EH (cell line): ENCODE measurements around the gene SIPA1L2.

Experiments used
- DNase-seq: peaks from one replicate; pipeline ENCODE4 v3.0.0-alpha.2; 2015; ENCODE audit warnings: low read depth

The SIPA1L2 gene

DNA sequence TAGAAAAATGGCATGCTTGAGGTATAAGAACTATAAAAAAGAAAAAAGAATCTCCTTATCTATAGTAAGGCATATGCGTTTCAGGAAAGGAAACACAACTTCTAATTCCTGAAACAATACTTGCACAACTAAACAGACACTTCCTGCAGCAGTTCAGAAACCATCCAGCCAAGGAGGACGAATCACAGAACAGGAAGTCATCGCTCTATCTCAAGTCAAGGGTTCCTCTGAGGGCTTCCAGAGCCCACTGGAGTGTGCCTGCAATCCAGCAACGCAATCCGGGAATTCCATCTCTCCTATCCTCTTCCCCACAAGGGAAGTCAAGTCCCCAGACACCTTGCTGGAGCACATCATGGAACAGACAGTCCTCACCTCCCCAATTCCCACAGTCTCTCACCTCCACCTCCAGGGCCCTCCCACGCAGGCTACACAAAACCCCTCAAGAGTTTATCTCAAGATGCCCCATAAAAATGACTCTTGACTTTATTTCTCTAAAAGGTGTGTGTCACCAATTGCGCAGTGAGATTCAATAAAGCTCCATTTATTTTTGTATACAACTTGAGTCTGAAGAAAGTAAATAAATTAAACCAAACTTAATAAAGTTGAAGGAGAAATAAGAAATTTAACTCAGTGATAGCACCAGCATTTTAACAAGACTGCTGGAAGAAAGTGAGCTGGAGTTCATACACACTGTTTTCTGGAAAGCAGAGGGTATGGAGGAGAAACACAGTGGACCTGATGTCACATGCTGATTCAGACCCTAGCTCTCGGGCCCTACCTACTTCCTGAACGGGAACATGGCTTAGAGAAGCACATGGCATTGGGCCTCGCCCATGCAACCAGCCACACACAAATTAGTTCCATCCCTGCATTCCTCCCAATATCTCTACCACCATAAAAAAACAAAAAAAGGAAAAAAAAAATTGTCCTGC is 39.9 kb downstream of the SIPA1L2 start:
- DNase-seq, result peak; percentile 12

DNA sequence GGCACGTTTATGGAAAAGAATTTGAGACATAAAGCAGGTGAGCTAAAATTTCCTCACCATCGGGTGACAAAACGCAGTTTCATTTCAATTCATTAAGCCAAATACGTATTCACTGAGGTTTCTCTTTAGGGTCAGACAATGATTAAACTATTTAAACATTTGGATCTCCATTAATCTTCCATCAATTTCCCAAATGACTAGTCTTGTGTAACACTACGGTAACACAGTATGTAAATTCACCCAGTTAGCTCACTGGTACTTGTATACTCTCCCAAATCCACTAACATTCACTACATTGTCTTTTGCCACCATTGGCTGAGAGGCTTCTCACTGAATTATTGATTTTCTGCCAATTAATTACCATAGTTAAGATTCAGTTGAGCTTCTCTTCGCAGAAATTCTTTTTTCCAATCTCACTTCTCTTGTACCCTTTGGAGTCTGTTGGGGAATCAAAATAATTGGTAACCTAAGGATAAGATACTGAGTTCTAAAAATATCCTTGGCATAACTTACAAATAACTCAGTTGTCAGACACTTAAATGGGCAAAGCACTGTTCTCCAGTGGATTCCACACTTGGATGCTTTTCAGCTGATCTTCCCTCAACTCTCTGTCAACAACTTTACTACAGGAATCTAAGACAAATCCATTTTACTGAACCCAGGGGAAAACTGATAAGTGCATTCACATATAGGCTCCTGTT is 40.7 kb downstream of the SIPA1L2 start:
- DNase-seq, result peak; percentile 38

DNA sequence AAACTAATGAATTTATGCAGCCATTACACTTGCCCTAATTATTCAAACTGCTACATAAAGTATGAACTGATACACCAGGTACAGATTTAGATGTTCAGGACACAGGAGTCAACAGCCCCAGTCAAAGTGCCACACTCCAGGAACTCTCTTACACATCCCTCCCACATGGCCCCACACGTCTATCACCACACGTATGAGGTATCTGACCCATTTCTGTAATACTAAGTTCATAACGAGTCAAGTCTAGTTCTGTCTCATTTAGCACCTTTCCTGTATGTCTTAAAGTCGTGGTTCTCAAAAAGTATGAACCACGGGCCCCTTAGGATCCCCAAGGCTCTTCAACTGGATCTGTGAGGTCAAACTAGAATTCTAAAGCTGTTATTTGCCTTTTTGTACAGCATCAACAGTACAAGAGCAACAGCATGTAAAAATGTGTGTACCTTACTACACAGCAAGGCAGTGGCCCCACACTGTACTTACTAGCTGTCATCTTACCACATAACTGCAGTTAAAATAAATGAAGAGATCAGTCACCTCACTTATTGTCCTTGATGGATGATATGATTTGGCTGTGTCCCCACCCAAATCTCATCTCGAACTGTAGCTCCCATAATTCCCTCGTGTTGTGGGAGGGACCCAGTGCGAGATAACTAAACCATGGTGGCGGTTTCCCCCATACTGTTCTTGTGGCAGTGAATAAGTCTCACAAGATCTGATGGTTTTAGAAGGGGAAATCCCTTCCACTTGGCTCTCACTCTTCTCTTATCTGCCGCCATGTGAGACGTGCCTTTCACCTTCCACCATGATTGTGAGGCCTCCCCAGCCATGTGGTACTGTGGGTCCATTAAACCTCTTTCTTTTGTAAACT is 42.6 kb downstream of the SIPA1L2 start:
- no peak for DNase-seq

DNA sequence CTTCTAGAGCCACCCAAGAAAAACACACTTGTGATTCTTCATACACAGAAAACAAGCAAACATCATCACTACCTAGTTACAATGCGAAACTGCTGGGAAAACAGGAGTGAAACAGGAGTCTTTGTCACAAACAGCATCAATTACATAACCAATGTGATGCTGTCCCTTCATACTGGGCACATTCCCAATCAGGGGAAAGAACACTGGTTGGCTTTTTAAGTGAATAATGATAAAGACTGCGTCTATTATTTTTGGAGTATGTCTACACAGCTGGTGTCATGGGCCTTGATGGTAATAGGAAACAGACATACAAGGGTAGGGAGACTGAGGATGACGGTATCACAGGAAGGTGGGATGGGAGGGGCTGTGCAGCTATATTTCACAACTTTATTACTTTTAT is 43.3 kb downstream of the SIPA1L2 start:
- DNase-seq, result no peak

DNA sequence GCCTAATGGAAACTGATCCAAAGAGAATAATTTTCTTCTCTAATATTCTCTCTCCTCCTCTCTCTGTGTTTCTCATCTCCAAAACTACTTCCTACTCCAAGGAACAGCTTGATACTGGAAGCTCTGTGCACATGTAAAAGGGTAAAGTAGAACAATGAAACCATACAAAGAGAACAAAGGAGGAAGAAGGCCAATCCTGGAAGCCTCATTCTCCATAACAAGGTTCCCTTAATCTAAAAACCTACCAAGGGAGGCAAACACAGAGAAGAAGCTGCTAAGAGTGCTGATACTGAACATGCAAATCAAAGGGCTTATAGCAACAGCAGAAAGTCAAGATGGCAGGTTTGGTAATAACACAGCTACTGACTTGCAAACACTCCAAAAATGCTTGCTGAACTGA is 44.4 kb downstream of the SIPA1L2 start:
- DNase-seq, result no peak

DNA sequence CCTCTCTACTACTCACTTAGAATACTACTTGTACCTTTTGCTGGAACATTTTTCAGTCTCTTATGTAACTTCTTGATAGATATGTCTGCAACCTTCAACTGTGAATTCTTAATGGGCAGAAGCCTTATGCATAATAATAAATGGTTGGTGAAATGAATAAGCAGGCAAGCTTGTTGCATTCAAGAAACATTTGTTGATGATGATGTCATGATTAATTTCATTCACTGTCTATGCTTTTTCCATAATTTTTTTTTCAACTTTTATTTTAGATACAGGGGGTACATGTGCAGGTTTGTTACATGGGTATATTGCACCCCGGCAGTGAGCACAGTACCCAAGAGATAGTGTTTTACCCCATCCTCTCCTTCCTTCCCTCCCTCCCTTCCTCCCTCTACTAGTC is 48.0 kb downstream of the SIPA1L2 start:
- no peak for DNase-seq
